Measurements from ENCODE around the gene KBTBD12. TPM values are rescaled to one million over a fixed set of nuclear protein-coding genes. Genes with fewer than 3 reads are reported as not detected.
"Not testable (repeated sequence)": the region's sequence is repeated elsewhere in the genome, so short reads cannot be mapped to it uniquely, and the experiment has no call there.

Gene KBTBD12
- total and polyA plus RNA-seq, 12 donors = 5.1 to 54.2 (median 31.5) TPM

- DNase-seq (no peak), ATAC-seq (no peak)
- Histone ChIP-seq H3K27ac (no peak overlapping the region), H3K9me3 (peaks cover 0 to 4% (median 0%) of the 10 kb centered on the region in 11 donors), H3K27me3 (peaks cover 0 to 5% (median 0%) of the 10 kb centered on the region in 7 donors), H3K4me3 (no peak overlapping the region), H3K4me1 (no peaks in the 10 kb centered on the region), H3K36me3 (no peaks in the 10 kb centered on the region)
- intact Hi-C loops (cut with DNase I) = no loop called here
- WGBS, 2 donors = 70 to 79% methylated on average over 4 of the region's 4 CpGs
- TF ChIP-seq CTCF (IDR thresholded peaks at IDR 0.05) = no peak
These were observed 44.9 kb upstream of the KBTBD12 start for GRCh38 chr3:127870156-127870555.

GRCh38 chr3:127874097-127874496, 40.9 kb upstream of the KBTBD12 start:
- H3K4me1 ChIP-seq; H3K36me3 ChIP-seq; ATAC-seq; H3K4me3 ChIP-seq; H3K27me3 ChIP-seq; DNase-seq; H3K27ac ChIP-seq; intact Hi-C loops (cut with DNase I); H3K9me3 ChIP-seq: not testable (repeated sequence)
- whole genome bisulfite sequencing, 2 donors = 94% methylated on average over 5 of the region's 5 CpGs

GRCh38 chr3:127881586-127881985, 33.4 kb upstream of the KBTBD12 start:
- 94 to 96% methylated on average over 3 of the region's 3 CpGs for WGBS, 2 donors
- TF ChIP-seq CTCF (IDR thresholded peaks at IDR 0.05) = no peak
- intact Hi-C loops (cut with DNase I) = no loop called here

GRCh38 chr3:127884041-127884440, 31.0 kb upstream of the KBTBD12 start:
- Histone ChIP-seq H3K9me3 (no peaks in the 10 kb centered on the region), H3K4me1 (peaks cover 0 to 7% (median 0%) of the 10 kb centered on the region in 9 donors), H3K27ac (no peak overlapping the region), H3K36me3 (no peaks in the 10 kb centered on the region), H3K27me3 (no peaks in the 10 kb centered on the region), H3K4me3 (no peak overlapping the region)
- intact Hi-C loops (cut with DNase I) = no loop called here
- no peak for ATAC-seq
- no peak for DNase-seq
- no peak for TF ChIP-seq CTCF (IDR thresholded peaks at IDR 0.05)

More at GRCh38 chr3:127881586-127881985, 33.4 kb upstream of the KBTBD12 start:
- no peaks in the 10 kb centered on the region for H3K9me3 ChIP-seq
- H3K27me3 ChIP-seq = no peaks in the 10 kb centered on the region
- H3K27ac ChIP-seq = no peak overlapping the region
- no peak overlapping the region for H3K4me3 ChIP-seq
- H3K36me3 ChIP-seq = no peaks in the 10 kb centered on the region
- ATAC-seq = no peak
- no peaks in the 10 kb centered on the region for H3K4me1 ChIP-seq
- DNase-seq = no peak

GRCh38 chr3:127886231-127886955, 28.6 kb upstream of the KBTBD12 start:
- Histone ChIP-seq H3K9me3 (peaks cover 0 to 18% (median 4%) of the 10 kb centered on the region in 11 donors), H3K27ac (no peak overlapping the region), H3K27me3 (no peaks in the 10 kb centered on the region), H3K4me3 (no peak overlapping the region), H3K36me3 (no peaks in the 10 kb centered on the region), H3K4me1 (peaks cover 0 to 7% (median 0%) of the 10 kb centered on the region in 9 donors)
- DNase-seq = no peak
- WGBS, 2 donors = 91 to 92% methylated on average over 9 of the region's 9 CpGs
- no peak for ATAC-seq
- intact Hi-C loops (cut with DNase I) = no loop called here
- TF ChIP-seq CTCF (IDR thresholded peaks at IDR 0.05) = no peak
